ENCODE results near the gene RNU5B-1.

The RNU5B-1 gene

DNA sequence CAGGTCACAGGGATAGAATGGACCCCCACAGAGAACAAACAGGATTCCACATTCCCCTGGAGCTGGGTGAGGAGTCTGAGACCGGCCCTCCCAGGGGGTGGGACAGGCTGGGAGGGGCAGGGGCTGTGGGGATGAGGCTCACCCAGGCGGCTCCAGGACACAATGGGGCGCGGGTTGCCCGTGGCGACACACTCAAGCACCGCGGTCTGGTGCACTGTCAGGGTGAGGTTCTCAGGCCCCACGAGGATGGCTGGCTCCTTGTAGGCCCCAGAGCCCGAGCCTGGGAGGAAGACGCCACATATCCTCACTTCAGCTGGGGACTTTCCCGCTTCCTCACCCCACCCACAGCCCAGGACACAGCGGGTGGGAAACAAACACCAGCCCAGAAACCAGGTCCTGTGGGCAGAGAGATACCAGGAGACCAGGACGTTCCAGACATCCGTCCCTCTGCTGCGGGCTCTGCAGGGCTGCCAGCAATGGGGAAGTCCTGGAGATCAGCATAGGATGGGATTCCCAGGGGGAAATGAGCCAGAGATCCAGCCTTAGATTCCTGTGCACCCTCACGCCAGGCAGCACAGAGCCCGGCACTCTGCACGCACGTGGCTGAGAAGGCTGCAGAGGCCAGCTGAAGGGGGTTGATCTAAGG, 30.2 kb downstream of the RNU5B-1 start:
- TF ChIP-seq, protein P1, sequence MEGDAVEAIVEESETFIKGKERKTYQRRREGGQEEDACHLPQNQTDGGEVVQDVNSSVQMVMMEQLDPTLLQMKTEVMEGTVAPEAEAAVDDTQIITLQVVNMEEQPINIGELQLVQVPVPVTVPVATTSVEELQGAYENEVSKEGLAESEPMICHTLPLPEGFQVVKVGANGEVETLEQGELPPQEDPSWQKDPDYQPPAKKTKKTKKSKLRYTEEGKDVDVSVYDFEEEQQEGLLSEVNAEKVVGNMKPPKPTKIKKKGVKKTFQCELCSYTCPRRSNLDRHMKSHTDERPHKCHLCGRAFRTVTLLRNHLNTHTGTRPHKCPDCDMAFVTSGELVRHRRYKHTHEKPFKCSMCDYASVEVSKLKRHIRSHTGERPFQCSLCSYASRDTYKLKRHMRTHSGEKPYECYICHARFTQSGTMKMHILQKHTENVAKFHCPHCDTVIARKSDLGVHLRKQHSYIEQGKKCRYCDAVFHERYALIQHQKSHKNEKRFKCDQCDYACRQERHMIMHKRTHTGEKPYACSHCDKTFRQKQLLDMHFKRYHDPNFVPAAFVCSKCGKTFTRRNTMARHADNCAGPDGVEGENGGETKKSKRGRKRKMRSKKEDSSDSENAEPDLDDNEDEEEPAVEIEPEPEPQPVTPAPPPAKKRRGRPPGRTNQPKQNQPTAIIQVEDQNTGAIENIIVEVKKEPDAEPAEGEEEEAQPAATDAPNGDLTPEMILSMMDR (IDR thresholded peaks at IDR 0.05; ENCODE audit: extremely low read depth, insufficient read depth, missing control alignments): no peak
- DNase-seq (ENCODE audit: low spot score): no peak
- in situ Hi-C loops (cut with MboI; ENCODE audit: low pct_unique_long_range_greater_than_20kb, low sequenced_read_pairs, unreplicated experiment): no loop called here

DNA sequence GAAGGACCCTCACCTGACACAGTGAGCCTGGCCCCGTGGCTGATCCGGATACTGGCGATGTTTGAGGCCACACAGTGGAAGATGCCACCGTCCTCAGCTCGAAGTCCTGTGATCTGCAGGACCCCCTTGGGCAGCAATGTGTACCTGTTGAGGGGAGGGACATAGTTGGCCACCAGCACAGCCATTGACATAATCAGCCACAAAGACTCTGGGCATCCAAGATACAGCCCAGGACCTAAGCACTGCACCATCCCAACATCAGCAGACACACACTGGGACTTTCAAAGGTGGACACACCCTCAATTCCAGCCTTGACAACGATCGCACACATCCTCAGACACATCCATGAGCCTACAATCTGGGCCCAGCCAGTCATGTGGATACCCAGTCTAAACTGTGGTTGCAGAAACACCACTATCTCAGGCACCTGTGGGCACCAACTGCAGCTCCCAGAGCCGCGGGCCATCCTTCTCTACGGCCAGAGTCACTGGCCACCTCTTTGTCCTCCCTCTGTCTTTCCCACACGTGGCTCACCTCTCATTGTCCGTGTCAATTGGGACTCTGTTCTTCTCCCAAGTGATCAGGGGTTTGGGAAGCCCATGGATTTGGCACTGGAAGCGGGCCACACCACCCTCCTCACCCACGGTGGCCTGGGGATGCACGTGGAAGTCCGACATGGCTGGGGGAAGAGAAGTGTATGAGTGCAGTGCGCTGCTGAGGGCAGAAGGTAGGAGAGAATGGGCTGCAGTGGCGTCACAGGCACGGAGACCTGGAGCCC, 31.0 kb downstream of the RNU5B-1 start:
- in situ Hi-C loops (cut with MboI; ENCODE audit: low pct_unique_long_range_greater_than_20kb, low sequenced_read_pairs, unreplicated experiment): no loop called here
- TF ChIP-seq, protein P1 (IDR thresholded peaks at IDR 0.05; ENCODE audit: extremely low read depth, insufficient read depth, missing control alignments): no peak
- no peak for DNase-seq (ENCODE audit: low spot score)

DNA sequence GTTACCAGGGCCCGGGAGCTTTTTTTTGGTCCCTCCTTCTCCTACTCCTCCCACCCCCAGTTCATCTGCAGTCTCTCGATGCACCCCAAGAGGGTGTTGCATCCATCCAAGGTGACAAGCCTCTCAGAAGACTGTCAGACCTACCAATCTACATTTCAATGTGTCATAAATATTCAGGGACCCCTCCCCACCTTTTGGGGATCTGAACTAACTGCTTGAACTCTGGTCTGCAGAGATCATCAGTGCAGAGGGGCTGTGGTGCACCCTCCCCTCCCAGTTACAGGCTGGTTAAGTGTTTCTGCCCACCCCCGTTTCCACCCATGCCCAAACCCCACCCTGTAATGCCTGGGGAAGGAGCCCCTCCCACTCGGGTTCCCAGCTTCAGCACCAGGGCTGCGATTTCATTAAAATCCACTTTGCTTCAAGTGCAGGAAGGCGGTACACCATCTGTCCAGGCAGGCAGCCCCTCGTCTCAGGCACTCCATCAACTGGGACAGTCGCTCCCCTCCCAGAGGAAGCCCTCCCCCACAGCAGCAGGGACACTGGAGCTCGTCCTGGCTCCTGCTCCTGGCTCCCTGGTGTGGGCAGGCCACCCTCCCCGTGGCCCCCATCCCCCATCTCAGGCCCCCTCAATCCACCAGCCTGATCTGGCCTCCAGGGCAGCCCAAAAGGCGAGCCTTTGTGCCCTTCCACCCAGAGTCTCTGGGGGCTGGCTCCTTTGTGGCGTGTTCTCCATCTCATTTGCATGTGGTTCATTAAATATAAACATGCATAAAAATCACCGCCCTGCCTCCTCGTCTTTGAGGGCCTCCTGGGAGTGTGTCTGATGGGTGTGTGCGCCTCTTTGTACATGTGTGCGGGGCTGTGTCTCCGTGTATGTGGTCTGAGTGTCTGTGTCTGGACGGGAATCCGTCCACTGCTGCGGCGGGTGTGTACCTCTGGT, 32.3 kb downstream of the RNU5B-1 start:
- DNase-seq (ENCODE audit: low spot score): no peak
- in situ Hi-C loops (cut with MboI; ENCODE audit: low pct_unique_long_range_greater_than_20kb, low sequenced_read_pairs, unreplicated experiment): no loop called here
- TF ChIP-seq, protein P1 (IDR thresholded peaks at IDR 0.05; ENCODE audit: extremely low read depth, insufficient read depth, missing control alignments): no peak

DNA sequence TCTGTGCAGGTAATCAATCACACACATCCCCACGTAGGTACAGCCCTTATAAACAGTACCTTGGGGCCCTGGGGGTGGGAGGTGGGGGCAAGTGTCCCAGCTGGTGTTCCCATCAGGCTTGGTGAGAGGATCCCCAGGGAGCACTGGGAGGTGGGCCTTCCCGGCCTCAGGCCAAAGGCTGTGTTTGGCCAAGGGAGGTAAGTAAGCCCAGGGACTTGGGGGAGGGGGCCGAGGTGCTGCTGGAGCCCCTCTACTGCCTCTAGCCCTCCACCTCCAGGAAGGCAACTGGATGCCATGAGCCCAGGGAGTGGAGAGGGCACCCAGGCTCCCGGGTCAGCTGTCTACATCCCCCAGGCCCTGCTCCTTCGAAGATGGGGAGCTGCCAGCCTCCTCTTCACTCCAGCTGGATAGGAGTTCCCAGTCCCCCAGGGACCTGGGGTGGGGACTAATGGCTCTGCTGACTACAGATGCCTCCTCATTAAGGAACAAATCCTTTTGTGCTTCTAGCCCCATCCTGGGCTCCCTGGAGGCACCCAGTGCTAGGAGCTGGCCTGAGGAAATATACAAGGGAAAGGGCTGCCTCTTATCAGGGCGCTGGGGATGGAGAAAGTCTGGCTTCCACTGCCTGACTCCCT, 33.1 kb downstream of the RNU5B-1 start:
- no peak for DNase-seq (ENCODE audit: low spot score)
- in situ Hi-C loops (cut with MboI; ENCODE audit: low pct_unique_long_range_greater_than_20kb, low sequenced_read_pairs, unreplicated experiment): no loop called here
- TF ChIP-seq, protein P1 (IDR thresholded peaks at IDR 0.05; ENCODE audit: extremely low read depth, insufficient read depth, missing control alignments): no peak

DNA sequence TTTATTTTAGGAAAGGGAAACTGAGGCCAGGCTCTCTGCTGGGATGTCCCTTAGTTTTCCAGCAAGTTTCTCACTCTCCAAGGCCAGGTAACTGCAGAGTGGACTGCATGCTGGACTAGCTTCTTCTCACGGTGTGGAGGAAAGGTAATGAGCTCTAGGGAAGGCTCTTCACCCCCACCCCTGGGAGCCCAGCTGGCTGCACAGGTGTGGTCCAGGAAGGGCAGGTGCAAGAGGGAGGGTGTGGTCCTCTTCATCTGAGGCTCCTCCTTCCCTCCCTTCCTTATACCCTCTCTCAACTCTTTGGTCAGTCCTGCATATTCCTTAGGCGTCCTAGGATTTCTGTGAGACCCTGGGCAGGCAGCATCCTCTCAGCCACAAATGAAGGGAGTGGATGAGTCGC, 33.9 kb downstream of the RNU5B-1 start:
- TF ChIP-seq, protein P1 (IDR thresholded peaks at IDR 0.05; ENCODE audit: extremely low read depth, insufficient read depth, missing control alignments): no peak
- DNase-seq (ENCODE audit: low spot score): no peak
- in situ Hi-C loops (cut with MboI; ENCODE audit: low pct_unique_long_range_greater_than_20kb, low sequenced_read_pairs, unreplicated experiment): no loop called here

DNA sequence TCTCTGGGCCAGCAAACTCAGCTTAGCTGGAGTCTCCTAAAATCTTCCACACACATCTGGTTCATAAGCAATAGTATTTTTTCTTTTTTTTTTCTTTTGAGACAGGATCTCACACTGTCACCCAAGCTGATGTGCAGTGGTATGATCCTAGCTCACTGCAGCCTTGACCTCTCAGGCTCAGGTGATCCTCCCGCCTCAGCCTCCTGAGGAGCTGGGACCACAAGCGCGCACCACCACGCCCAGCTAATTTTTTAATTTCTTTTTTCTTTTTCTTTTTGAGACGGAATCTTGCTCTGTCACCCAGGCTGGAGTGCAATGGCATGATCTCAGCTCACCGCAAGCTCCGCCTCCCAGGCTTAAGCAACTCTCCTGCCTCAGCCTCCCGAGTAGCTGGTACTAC, 34.3 kb downstream of the RNU5B-1 start:
- TF ChIP-seq, protein P1 (IDR thresholded peaks at IDR 0.05; ENCODE audit: extremely low read depth, insufficient read depth, missing control alignments): no peak
- no peak for DNase-seq (ENCODE audit: low spot score)
- in situ Hi-C loops (cut with MboI; ENCODE audit: low pct_unique_long_range_greater_than_20kb, low sequenced_read_pairs, unreplicated experiment): no loop called here
